Measurements from ENCODE around the gene UGCG.
"Not testable (repeated sequence)": the region's sequence is repeated elsewhere in the genome, so short reads cannot be mapped to it uniquely, and the experiment has no call there.

Gene UGCG

GRCh38 chr9:111922324-111923013, 25.9 kb downstream of the UGCG start:
- DNase-seq = no peak

DNA sequence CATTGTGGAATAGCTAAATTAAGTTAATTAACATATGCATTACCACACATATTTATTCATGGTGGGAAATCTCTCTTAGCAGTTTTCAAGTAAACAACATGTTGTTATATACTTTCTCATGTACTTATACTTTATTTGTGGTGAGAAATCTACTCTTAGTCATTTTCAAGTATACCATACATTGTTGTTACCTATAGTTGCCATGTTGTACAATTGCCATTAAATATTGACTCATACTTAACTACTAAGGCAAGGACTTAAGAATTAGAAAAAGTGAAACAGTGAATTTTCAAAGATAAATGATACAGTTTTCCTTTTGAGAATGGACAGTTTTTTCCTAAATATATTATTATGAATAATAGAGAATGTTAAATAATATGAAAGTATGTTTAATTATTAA, 27.7 kb downstream of the UGCG start:
- no peak for DNase-seq

DNA sequence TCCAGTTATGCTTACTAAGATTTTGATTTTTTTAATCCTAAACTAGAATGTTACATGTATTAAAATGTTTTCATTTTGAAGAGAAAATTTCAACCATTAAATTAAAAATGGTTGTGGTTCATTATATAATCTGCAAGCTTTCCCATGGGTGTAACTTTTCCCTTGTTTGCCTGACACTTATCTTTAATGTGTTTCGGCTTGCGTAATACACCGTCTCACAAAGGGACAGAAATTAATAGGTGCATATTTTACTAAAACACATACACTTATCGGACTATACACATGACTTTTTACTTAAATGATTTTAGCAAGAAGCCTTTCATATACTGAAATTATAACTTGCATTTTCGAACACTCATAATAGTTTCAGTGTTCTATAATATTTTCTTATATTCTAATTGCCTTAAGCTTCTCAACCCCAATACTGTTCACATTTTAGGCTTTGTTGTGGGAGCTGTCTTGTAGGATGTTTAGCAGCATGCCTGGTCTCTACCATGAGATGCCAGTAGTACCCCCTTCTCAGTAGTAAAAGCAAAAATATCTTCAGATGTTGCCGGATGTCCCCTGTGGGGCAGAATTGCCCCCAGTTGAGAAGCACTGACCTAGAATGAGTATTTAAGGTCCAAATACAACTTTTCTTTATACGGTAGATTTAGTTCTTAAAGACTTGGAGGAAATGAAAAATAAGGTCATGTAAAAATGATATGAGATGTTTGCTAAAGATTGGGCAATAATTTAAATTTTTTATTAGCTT, 28.6 kb downstream of the UGCG start:
- DNase-seq = no peak

DNA sequence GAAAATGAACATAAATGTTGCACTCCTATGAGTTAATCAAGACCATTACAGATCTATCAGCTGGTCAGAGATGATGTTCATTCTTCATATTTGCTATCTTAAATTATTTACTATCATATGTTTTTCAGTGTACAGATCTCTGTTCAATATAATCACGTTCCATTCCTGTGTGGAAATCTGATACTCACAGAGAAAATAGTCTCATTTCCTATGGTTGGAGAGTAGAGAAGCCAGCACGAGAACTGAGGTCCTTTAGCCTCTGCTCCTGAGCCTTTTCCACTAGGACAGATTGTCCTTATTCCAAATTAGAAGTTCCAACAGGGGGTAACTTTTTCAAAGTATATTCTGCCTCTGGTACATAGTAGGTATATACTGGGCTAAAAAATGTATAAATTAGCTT, 29.2 kb downstream of the UGCG start:
- DNase-seq = no peak

DNA sequence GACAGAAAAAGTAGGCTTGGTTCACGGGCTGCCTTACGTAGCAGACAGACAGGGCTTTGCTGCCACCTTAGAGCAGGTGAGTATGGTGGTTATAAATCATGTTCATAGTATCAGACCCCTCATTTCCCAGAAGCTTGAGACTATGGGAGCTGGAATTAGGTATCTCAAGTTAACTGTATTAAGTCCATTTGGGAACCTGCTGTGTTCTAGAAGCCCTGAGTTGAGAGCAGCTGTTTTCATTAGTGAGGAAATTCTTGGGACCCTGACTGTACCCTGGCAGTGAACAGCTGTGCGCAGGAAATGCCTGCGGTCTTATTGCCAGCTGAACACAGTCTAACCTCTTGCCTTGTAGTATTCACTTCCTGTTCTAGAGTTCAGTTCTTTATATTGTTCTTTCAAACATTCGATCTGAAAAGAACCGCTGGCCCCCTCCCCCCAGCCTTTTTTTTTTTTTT, 29.8 kb downstream of the UGCG start:
- no peak for DNase-seq

DNA sequence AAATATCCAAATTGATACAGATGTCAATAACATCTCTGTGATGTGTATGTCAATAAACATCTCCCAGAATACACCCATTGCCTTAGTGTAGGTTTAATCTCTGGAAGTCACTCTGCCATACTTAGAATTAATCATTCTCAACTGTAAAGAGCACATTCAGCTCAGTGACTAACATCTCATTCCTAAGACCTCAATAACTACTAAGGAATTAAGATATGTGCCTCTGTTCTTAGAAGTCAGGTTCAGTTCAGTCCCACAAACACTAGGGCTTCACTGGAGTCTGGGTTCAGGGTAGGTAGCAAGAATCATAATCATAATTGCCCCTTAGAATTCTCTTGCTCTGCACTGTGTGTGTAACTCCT, 31.7 kb downstream of the UGCG start:
- no peak for DNase-seq

DNA sequence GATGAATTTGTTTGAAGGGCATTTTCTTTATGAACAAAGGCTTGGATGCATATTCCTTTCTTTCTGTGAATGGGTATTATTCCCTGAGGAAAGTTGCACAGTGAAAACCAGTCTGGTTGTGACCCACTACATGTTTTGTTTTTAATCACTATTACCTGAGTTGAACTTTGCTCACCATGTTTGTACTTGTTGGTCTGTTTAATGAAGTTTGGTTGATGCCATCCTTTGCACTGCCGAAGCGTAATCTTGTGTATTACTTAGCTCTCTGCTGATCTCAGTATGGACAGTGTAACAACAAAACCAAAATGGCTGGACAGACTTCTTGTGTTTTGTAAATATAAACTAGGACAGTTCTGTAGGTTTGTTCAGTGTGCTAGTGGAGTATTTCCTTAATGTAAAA, 38.1 kb downstream of the UGCG start:
- no peak for DNase-seq

DNA sequence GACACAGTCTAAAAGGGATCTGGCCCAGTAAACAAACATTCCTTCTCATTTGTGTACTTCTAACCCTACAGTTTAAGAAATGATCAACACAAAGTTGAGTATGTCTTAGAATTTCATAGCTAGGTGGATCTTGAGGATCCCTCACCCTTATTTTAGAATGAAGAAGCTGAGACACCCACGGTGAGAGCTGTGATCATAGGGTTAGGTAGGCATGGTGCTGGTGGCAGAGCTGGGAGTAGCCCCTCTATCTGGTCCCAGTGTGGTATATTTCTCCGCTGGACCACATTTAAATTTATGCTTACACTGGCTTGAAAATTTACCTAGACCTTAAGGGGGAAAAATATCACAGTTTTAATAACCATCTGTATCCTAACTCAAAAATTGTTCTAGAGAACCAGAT, 39.8 kb downstream of the UGCG start:
- no peak for DNase-seq

GRCh38 chr9:111937301-111937700, 40.7 kb downstream of the UGCG start:
- no peak for DNase-seq

GRCh38 chr9:111937781-111938426, 41.3 kb downstream of the UGCG start:
- DNase-seq = peak; percentile 90

GRCh38 chr9:111938427-111938800, 41.8 kb downstream of the UGCG start:
- DNase-seq = no peak

- DNase-seq = no peak
Measured at GRCh38 chr9:111939322-111939721, 42.7 kb downstream of the UGCG start.

DNA sequence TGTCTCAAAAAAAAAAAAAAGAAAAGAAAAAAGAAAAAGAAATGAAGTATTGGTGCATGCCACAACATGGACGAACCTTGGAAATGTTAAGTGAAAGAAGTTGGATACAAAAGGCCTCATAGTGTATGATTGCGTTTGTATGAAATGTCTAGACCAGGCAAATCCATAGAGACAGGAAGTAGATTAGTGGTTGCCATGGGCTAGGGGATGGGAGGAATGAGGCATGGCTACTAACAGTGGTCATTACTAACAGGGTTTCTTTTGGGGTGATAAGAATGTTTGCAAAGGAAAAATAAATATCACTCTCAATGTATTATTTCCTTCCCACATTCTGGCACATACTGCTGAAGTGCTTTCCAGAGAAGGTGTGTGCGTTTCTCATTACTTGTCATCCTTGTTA, 44.1 kb downstream of the UGCG start:
- peak; percentile 60 for DNase-seq

GRCh38 chr9:111943200-111943599, 46.6 kb downstream of the UGCG start:
- DNase-seq = no peak

DNA sequence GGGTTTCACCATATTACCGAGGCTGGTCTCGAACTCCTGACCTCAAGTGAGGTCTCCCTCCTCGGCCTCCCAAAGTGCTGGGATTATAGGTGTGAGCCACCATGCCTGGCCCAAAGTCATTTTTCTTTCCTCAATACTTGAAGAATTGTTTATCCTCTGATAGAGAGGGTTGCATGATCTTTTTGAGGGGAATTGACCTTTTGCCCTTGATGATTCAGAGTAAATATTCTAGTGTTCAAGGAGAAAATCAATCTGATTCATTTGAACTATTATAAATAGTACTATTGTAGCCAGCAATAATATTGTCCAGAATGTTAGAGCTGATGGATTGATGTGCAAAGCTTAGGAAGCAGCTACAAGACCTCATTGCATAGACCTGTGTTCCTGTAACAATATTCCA, 47.1 kb downstream of the UGCG start:
- no peak for DNase-seq

DNA sequence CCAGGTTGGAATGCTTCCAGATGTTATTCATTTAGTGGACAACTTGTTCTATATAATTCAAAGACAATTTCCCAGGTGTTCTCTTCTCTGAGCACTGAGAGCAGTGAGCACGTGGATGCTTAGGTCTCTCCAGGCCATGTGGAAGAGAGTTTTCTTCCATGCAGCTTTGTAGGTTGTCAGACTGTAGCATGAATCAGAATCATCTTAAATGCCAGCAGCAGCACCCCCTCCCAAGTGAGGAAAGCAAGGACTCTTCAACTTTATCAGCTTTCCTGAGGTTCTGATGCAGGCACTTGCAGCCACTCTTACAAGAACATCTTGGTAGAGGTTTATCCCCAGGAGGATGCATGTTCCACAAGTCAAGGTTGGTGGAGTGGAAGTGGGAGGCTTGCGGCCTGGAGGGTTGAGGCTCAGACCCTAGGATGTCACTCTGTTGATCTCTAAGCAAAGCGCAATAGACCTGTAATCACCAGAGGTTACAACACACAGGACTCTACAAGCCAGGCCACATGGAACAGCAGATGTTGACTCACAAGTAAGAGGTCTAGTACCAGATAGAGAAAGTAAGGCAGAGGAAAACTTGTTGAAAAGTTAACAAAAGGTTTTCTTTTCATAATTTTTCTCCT, 47.7 kb downstream of the UGCG start:
- peak; percentile 47 for DNase-seq

DNA sequence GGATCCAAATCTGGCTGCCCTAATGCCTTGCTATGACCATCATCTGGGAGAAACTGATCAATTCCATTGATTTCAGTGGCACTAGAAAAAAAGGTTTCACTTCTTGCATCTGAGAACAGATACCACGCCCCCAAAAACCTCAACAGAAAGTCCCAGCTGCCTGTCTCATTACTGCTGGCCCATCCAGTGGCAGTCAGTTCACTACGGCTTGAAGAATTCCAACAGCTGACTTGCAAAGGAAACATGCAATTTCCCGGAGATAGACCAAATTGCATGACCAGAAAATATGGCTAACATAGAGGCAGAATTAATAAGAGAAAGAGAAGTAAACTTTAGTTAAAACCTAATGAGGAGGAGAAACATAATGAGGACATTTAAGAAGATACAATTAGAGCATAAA, 48.6 kb downstream of the UGCG start:
- no peak for DNase-seq

- DNase-seq = not testable (repeated sequence)
Measured at GRCh38 chr9:111948109-111948508, 51.5 kb downstream of the UGCG start.

- no peak for DNase-seq
Measured at GRCh38 chr9:111948951-111949350, 52.3 kb downstream of the UGCG start.

DNA sequence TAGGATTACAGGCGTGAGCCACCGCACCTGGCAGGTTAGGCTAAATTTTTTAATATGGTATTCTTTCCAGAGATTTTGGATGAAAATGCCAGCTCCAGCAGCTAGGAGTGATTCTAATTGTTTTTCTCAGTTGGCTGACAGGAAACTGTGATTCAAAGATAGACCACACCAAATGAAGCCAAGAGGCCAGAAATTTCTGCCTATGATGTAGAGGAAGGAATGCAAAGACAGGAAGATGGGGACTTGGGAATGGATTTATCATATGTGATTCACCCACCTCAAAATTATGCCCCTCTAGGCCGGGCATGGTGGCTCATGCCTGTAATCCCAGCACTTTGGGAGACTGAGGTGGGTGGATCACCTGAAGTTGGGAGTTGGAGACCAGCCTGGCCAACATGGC, 53.3 kb downstream of the UGCG start:
- peak; percentile 73 for DNase-seq

GRCh38 chr9:111952559-111952958, 55.9 kb downstream of the UGCG start:
- peak; percentile 91 for DNase-seq

GRCh38 chr9:111953444-111953843, 56.8 kb downstream of the UGCG start:
- DNase-seq = no peak

DNA sequence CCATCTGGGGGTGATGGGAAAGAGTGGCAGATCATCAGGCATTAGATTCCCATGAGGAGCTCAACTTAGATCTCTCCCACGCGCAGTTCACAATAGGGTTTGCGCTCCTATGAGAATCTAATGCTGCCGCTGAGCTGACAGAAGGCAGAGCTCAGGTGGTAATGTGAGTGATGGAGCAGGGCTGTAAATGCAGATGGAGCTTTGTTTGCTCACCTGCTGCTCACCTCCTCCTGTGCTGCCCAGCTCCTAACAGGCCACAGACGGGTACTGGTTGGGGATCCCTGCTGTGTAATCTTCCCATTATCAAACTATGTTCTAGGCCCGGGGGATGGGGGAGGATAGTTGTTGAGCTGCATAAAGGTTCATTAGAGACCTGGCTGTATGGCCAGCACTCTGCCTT, 58.4 kb downstream of the UGCG start:
- DNase-seq = no peak
